ENCODE results near the gene MPZL1.
"Not testable (repeated sequence)": the region's sequence is repeated elsewhere in the genome, so short reads cannot be mapped to it uniquely, and the experiment has no call there.

- TF ChIP-seq, protein P1, sequence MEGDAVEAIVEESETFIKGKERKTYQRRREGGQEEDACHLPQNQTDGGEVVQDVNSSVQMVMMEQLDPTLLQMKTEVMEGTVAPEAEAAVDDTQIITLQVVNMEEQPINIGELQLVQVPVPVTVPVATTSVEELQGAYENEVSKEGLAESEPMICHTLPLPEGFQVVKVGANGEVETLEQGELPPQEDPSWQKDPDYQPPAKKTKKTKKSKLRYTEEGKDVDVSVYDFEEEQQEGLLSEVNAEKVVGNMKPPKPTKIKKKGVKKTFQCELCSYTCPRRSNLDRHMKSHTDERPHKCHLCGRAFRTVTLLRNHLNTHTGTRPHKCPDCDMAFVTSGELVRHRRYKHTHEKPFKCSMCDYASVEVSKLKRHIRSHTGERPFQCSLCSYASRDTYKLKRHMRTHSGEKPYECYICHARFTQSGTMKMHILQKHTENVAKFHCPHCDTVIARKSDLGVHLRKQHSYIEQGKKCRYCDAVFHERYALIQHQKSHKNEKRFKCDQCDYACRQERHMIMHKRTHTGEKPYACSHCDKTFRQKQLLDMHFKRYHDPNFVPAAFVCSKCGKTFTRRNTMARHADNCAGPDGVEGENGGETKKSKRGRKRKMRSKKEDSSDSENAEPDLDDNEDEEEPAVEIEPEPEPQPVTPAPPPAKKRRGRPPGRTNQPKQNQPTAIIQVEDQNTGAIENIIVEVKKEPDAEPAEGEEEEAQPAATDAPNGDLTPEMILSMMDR (IDR thresholded peaks at IDR 0.05), result not testable (repeated sequence)
- not testable (repeated sequence) for TF ChIP-seq POLR2AphosphoS5 (IDR thresholded peaks at IDR 0.05)
Measured at GRCh38 chr1:167806235-167806634, 84.5 kb downstream of the MPZL1 start.
